GM18868 (cell line): ENCODE measurements around the gene WFDC5.
"Not testable (repeated sequence)": the region's sequence is repeated elsewhere in the genome, so short reads cannot be mapped to it uniquely, and the experiment has no call there.

ENCODE experiments used
- ATAC-seq: cut with Tn5 transposase; IDR thresholded peaks from one replicate; pipeline ENCODE4 v1.9.1; 2021; ENCODE audit warnings: mild to moderate bottlenecking, moderate library complexity; ENCODE audit not compliant: unreplicated experiment

The WFDC5 gene

DNA sequence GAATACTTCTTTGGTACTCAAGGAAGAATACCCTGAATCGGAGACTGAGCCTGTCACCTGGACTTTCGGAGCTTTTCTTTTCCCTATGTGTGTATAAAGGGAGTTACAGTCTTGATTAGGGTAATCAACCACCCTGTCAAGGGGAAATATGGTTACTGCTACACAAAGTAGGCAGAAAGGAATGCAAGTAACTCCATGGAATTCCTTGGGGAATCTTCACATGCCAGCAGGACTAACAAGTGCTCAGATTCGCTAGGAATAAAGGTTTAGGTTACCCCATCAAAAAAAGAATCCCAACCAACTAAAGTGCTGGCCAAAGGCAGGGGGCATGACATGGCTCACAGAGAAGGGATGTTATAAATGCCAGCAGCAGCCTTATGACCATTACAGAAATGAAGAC is 24.5 kb downstream of the WFDC5 start:
- no peak for ATAC-seq

- ATAC-seq: no peak
Observed at GRCh38 chr20:45088247-45088646, 26.7 kb downstream of the WFDC5 start.

DNA sequence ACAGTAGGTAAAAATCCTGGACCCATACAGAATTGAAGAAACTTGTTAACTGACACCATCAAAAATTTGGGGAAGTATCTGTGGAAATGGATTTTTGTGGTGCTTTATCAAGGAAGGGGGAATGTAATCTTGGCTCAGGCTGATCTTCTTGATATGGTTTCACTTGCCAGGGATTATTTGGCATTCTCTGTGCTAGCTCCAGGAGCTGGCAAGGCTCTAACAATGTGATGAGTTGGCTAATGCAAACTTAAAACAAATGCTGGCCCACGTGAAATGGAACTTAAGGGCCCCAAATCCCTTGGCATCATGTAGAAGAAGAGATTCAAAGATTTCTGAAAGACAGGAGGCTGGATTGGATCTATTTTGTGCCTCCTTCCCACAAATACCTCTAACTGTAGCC is 27.2 kb downstream of the WFDC5 start:
- ATAC-seq: no peak

DNA sequence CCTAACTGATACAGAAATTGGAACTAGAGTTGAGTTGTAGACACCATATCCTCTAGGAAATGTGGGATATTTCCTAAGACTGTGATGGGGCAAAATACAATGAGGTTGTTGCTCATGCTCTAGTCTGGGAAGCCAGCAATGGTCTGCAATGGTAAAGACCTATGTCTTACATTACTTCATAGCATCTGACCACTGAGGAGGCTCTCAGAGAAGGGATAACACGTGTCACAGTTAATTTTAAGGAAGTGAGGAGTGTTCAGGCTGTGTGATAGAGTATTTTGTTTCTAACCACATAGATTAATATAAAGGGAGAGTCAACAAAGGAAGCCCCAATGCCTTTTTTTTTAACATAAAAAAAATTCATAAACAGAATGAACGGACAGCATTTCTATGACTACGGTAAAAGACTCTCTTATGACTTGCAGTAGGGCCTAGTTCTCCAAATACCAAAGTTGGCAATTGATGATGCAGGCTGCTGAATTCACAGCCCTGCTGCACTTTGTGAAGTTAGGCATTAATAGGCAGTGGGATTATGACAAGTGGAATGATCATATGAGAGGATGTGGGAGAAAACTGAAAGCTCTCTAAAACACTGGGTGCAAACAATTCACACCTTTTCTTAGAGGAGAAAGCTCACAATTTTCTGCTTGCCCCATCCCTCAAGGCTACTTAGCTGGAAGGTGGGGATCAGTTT is 27.7 kb downstream of the WFDC5 start:
- no peak for ATAC-seq

GRCh38 chr20:45085867-45086266 is 29.1 kb downstream of the WFDC5 start:
- ATAC-seq: no peak

DNA sequence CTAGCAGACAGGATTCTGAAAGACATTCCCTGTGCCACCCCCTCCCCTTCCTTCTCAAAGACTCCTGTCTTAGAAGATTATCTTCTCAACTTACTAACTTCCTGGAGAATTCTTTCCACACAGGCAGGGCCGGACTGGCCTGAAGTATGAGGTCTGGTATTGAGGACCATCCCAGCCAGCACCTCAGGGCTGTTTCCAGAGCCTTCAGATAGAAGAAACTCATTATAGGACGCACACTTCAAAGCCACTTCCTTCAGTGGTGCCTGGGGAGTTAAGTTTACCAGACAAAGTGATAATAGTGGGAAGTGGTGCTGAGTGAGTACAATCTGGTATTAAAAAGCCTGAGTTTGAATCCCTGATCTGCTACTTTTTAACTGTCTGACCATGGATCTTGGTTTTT is 29.7 kb downstream of the WFDC5 start:
- no peak for ATAC-seq

DNA sequence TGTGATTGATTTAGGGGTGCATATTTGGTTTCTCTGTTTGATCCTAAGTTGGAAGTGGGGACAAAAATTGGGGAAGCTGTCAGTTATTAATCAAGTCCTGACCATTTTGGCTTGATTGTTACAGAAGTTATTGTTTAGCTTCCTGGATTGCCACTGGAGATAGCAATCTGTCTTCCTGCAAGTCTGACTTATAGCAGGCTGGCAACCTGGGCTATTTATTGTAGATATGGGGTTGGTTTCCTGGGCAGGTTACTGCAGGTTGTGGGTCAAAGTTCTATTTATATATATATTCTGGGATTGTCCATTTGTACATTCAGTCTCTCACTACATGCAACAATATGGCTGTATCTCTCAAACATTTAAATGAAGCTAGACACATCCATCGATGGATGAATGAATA is 31.8 kb downstream of the WFDC5 start:
- ATAC-seq: no peak

- no peak for ATAC-seq
Observed at GRCh38 chr20:45082468-45082867, 32.5 kb downstream of the WFDC5 start.

- ATAC-seq: no peak
Observed at GRCh38 chr20:45080867-45081624, 33.9 kb downstream of the WFDC5 start.

DNA sequence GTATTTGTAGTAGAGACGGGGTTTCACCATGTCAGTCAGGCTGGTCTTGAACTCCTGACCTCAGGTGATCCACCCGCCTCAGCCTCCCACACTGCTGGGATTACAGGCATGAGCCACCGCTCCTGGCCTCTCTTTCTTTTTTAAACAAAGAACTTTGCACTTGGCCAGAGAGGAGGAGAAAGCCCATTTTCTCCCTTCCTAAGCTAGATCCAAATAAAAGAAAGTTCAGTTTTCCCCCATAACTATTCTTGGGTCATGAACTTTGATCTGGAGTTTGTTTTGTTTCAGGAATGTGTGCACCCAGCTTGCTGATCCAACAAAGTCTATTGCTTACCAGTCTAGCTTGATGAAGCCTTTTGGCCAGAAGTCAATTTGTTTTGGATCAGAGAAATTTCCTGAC is 37.4 kb downstream of the WFDC5 start:
- no peak for ATAC-seq

GRCh38 chr20:45073221-45073620 is 41.8 kb downstream of the WFDC5 start:
- no peak for ATAC-seq

DNA sequence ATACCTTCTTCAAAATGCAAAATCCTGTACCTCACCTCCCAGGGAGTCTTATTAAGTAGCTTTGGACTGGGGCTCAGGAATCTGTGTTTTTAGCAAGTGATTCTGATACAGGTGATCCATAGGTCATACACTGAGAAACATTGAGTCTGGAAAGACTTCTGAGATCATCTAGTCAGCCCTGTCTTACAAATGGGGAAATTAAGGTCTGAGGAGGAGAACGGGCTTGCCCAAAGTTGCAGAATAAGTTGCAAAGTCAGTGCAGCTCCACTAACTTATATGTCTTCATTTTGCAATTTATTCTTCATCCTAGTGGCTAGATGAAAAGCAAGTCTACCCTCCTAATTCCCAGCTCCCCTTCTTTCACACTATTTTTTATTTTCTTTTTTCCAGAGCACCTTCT is 42.9 kb downstream of the WFDC5 start:
- no peak for ATAC-seq

DNA sequence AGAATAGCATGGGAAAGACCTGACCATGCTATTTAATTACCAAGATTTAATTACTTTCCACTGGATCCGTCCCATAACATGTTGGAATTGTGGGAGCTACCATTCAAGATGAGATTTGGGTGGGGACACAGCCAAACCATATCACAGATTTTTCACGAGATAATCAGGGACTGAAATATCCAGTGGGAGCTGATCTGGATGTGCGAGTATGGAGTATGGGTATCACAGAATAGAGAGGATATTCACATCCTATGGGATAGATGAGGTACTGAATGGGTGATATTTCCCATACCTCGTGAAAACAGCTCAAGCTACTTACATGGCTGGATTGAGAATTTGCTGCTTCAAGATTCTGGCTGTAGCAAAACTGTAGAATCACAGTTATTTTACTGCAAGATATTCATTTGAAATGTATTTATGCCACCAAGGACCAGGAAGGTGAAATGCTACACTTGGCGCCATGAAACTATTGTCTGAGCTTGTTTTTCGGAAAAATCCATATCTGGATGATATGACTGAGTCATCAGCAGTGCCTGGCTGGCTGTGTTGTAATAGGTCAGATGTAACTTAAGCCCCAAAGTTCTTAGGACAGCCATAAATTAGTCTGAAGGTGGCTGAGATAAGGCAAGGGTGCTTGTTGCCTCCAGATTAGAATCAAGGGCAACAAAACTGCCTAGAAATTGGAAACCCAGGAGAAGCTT is 43.9 kb downstream of the WFDC5 start:
- ATAC-seq: no peak

DNA sequence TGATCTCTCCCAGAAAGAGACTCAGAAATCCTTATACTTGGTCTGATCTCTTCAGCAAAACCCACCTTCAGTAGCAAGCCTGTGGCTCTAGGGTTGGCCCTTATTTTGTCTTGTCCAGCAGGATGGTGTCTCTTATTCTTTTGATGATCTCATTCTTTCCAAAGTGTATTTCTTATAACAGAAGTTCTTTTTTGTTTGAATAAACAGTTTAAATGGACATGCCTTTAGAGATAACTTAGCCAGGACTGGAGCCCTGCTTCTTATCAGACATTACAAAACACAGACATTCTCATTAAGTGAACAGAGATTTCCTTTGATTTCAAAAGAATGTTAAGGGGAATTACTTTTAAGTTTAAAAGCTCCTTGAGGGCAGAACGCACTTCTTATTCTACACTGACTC is 45.7 kb downstream of the WFDC5 start:
- no peak for ATAC-seq

DNA sequence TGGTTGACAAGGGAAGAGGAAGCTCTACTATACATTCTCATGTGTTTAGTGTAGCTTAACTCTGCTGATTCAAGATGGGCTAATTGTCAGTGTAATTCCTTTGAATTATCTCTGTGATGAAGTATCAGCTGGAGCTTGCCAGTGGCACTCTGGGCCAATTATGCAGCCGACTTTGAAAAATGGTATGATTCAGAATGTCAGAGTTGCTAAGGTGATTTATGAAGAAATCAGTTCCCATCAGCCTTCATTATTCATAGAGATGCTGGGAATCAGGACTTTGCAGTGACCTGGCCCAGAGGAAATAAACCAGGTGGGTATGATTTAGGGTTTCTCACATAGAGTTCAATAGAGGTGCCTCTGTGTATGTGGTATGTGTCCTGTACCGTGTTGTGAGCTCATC is 47.4 kb downstream of the WFDC5 start:
- ATAC-seq: no peak

DNA sequence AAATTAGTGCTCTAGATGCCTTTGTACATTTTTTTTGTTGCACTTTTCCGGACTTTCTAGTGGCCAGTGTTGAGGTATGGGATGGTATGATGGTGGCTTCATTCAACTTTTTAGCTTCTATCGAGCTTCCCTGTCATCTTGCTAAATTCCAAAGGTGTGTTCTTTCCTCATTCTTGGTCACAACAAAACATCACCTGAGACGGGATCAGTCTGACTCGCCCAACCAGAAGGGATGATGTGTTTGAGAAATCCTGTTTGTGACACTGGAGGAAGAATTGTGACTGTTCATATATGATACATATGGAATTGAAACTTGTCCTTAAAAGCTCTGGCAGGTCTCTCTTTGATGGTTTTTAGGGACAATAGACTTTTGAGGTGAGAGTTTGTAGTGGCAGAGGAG is 47.9 kb downstream of the WFDC5 start:
- no peak for ATAC-seq

- no peak for ATAC-seq
Observed at GRCh38 chr20:45066372-45066771, 48.6 kb downstream of the WFDC5 start.

DNA sequence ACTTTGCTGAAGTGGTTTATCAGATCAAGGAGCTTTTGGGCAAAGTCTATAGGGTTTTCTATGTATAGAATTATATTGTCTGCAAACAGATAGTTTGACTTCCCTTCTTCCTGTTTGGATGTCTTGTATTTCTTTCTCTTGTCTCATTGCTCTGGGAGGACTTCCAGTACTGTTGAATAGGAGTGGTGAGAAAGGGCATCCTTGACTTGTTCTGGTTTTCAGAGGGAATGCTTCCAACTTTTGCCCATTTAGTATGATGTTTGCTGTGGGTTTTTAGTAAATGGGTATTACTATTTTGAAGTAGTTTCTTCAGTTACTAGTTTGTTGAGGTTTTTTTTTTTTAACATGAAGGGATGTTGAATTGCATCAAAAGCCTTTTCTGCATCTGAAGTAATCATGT is 50.2 kb downstream of the WFDC5 start:
- no peak for ATAC-seq

DNA sequence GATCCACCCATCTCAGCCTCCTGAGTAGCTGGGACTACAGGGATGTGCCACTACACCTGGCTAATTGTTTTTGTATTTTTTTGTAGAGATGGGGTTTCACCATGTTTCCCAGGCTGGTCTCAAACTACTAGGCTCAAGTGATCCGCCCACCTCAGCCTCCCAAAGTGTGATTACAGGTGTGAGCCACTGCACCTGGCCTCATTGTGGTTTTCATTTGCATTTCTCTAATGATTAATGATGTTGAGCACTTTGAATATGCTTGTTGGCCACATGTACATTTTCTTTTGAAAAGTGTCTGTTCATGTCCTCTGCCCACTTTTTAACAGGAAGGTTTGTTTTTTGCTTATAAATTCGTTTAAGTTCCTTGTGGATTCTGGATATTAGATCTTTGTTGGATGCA is 51.9 kb downstream of the WFDC5 start:
- not testable (repeated sequence) for ATAC-seq

DNA sequence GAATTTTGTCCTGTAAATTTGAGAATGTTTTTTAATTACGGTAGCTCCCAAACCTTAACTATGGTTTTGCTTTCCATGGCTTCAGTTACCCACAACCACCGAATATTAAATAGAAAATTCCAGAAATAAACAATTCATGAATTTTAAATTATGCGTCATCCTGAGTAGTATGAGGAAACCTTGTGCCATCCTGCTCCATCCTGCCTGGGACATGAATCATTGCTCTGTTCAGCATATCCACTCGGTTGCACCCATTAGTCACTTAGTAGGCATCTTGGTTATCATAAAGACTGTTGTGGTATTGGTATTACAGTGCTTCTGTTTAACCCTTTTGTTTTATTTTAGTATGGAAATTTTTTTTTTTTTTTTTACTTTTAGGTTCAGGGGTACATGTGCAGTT is 53.7 kb downstream of the WFDC5 start:
- no peak for ATAC-seq

- ATAC-seq: no peak
Observed at GRCh38 chr20:45060294-45060693, 54.7 kb downstream of the WFDC5 start.
